CD14-positive monocyte (primary cell): ENCODE data around the gene FAM187B. TPM values are rescaled to one million over a fixed set of nuclear protein-coding genes. Genes with fewer than 3 reads are reported as not detected.

ENCODE experiments used
- DNase-seq, 3 donors: peaks; one replicate each; pipeline ENCODE4 v3.0.0-alpha.2; 2011 to 2022
- H2AFZ ChIP-seq: 2 replicates; pipeline ENCODE4 v1.6.0; 2012; ENCODE audit warnings: mild to moderate bottlenecking, low read depth, low read length, inconsistent platforms; ENCODE audit not compliant: insufficient read depth, poor library complexity, severe bottlenecking
- H3K27ac ChIP-seq, 2 donors: 1 replicate in 1 of 2; 2 replicates in 1 of 2; pipeline ENCODE4 v1.5.1; 2012 to 2013; ENCODE audit warnings: low read length in 2 of 2, control low read depth in 1 of 2, inconsistent platforms in 1 of 2, low read depth in 1 of 2, mild to moderate bottlenecking in 1 of 2
- H3K27me3 ChIP-seq, 2 donors: one replicate each; pipeline versions ENCODE4 v1.6.0 to v1.6.1; 2011 to 2013; ENCODE audit warnings: low read length in 2 of 2; ENCODE audit not compliant: control insufficient read depth in 2 of 2, insufficient read depth in 2 of 2
- H3K36me3 ChIP-seq, 2 donors: replicated peaks in 1 of 2; 1 replicate in 1 of 2; 2 replicates in 1 of 2; pipeline versions ENCODE4 v1.5.1 to v1.6.1; 2012 to 2013; ENCODE audit warnings: low read length in 2 of 2, control low read depth in 1 of 2, inconsistent platforms in 1 of 2, mild to moderate bottlenecking in 1 of 2; ENCODE audit not compliant: insufficient read depth in 2 of 2, control insufficient read depth in 1 of 2
- H3K4me1 ChIP-seq, 2 donors: 1 replicate in 1 of 2; 2 replicates in 1 of 2; pipeline versions ENCODE4 v1.5.1 to v1.6.1; 2012 to 2013; ENCODE audit warnings: low read length in 2 of 2, control low read depth in 1 of 2, inconsistent platforms in 1 of 2, mild to moderate bottlenecking in 1 of 2, moderate library complexity in 1 of 2; ENCODE audit not compliant: insufficient read depth in 2 of 2, control insufficient read depth in 1 of 2
- H3K4me2 ChIP-seq: replicated peaks from 2 replicates; pipeline ENCODE3; 2012; ENCODE audit warnings: low read length, moderate library complexity, mild to moderate bottlenecking; ENCODE audit not compliant: poor library complexity, severe bottlenecking; ENCODE audit errors: extremely low read depth
- H3K4me3 ChIP-seq, 3 experiments: fragments of 200-600 bp in 1 of 3; sonication (generic) in 1 of 3; replicated peaks in 1 of 3; 1 replicate in 2 of 3; 2 replicates in 1 of 3; pipeline ENCODE4 v1.5.1; 2011 to 2013; ENCODE audit warnings: low read length in 3 of 3, mild to moderate bottlenecking in 3 of 3, control low read depth in 2 of 3, low read depth in 2 of 3, inconsistent platforms in 1 of 3, moderate library complexity in 1 of 3
- H3K79me2 ChIP-seq: 2 replicates; pipeline ENCODE4 v1.6.0; 2012; ENCODE audit warnings: mild to moderate bottlenecking, control low read depth, inconsistent platforms, low read length, moderate library complexity; ENCODE audit not compliant: insufficient read depth
- H3K9ac ChIP-seq: 2 replicates; pipeline ENCODE4 v1.6.0; 2017; ENCODE audit warnings: low read length, mild to moderate bottlenecking; ENCODE audit not compliant: insufficient read depth, poor library complexity, severe bottlenecking
- H3K9me3 ChIP-seq, 2 donors: replicated peaks in 1 of 2; 1 replicate in 1 of 2; 2 replicates in 1 of 2; pipeline versions ENCODE4 v1.5.1 to v1.6.1; 2012 to 2013; ENCODE audit warnings: low read length in 2 of 2, control low read depth in 1 of 2; ENCODE audit not compliant: control insufficient read depth in 1 of 2, insufficient read depth in 1 of 2
- H4K20me1 ChIP-seq: 2 replicates; pipeline ENCODE4 v1.6.0; 2012; ENCODE audit warnings: mild to moderate bottlenecking, low read length, control low read depth, moderate library complexity; ENCODE audit not compliant: insufficient read depth
- H3K27ac Mint-ChIP-seq, 7 donors: one replicate each; pipeline ENCODE4 v1.8.0; 2020; ENCODE audit warnings: mild to moderate bottlenecking in 7 of 7, mixed read lengths in 7 of 7, moderate library complexity in 6 of 7, inconsistent platforms in 2 of 7
- H3K27me3 Mint-ChIP-seq, 3 donors: one replicate each; pipeline ENCODE4 v1.8.0; 2021 to 2022; ENCODE audit warnings: low read depth in 3 of 3, mild to moderate bottlenecking in 3 of 3, mixed read lengths in 3 of 3, moderate library complexity in 3 of 3, inconsistent platforms in 1 of 3
- H3K36me3 Mint-ChIP-seq, 2 donors: one replicate each; pipeline ENCODE4 v1.8.0; 2020; ENCODE audit warnings: mixed read lengths in 2 of 2, inconsistent platforms in 1 of 2, mild to moderate bottlenecking in 1 of 2
- H3K4me1 Mint-ChIP-seq: one replicate; pipeline ENCODE4 v1.8.0; 2020; ENCODE audit warnings: mild to moderate bottlenecking, mixed read lengths
- H3K4me3 Mint-ChIP-seq, 2 donors: one replicate each; pipeline ENCODE4 v1.8.0; 2020; ENCODE audit warnings: mild to moderate bottlenecking in 2 of 2, mixed read lengths in 2 of 2, moderate library complexity in 1 of 2
- H3K9me3 Mint-ChIP-seq, 7 donors: one replicate each; pipeline ENCODE4 v1.8.0; 2020 to 2022; ENCODE audit warnings: mixed read lengths in 7 of 7, mild to moderate bottlenecking in 6 of 7, moderate library complexity in 6 of 7, inconsistent platforms in 2 of 7
- WGBS: methylation state at CpG from one replicate; pipeline ENCODE4 v1.1.5; 2013; ENCODE audit warnings: missing lambda C conversion rate; ENCODE audit not compliant: insufficient coverage; 5-methylcytosine and 5-hydroxymethylcytosine counted together
- intact Hi-C, 2 donors: fragments of 100-400 bp; cut with micrococcal nuclease; formaldehyde crosslinking; loops; one replicate each; pipeline versions ENCODE4 v1.15.0 to v1.15.1; 2023
- polyA plus RNA-seq, 3 donors: library from polyadenylated mRNA; depleted of rRNA in 1 of 3; unstranded in 2 of 3; stranded (reverse) in 1 of 3; fragments of 300-500 nt in 2 of 3; fragments of >200 nt in 1 of 3; fragmentation: Illumina TruSeq in 2 of 3; gene quantifications; 1 replicate in 2 of 3; 2 replicates in 1 of 3; pipeline ENCODE4 v1.2.3, GENCODE V29; 2012 to 2021
- TF ChIP-seq, protein P1 (sequence below): fragments of 200-600 bp; IDR thresholded peaks from one replicate; pipeline ENCODE4 v1.8.0; 2022; ENCODE audit warnings: antibody characterized with exemption, mild to moderate bottlenecking

FAM187B gene
- polyA plus RNA-seq, 3 donors: not detected

DNA sequence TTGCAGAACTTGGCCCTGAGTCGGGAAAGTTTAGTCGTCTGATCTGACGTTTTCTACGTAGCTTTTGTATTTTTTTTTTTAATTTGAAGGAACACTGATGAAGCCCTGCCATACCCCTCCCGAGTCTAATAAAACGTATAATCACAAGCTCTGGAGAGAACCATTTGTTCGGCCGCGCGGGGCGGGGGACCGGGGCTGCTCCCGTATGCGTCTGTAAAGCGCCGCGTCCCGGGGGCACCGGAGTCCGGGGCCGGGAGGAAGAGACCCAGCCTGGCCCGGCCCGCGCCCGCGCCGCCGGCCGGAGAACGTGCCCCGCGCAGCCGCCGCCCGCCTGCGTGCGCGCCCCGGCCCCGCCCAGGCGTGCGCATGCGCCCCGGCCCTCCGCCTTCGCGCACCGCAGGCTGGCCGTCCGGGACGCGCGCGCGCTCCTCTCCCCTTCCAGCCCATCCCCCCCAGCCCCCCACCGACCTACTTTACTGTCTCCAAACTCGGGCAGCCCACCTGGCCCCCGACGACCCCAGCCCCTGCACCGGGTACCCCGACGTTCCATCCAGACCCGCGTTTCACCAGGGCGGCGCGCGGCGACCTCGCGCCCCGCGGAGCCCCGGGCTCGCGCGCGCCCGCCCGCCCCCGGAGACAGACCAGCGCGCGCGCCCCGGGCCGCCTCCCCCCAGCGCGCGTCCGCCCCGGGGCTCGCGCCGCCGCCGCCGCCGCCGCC, 39.4 kb upstream of the FAM187B start:
- Histone ChIP-seq H3K79me2 (peaks cover 30% of the 10 kb centered on the region), H3K36me3 (peaks cover 21 to 28% of the 10 kb centered on the region in 2 donors), H3K9ac (peak overlapping the region; percentile 87), H3K4me1 (peaks cover 62 to 72% of the 10 kb centered on the region in 2 donors), H3K4me3 (peak overlapping the region; percentile 76 to 96 (median 89)), H2AFZ (peak overlapping the region; percentile 91), H3K9me3 (no peaks in the 10 kb centered on the region), H3K27me3 (no peaks in the 10 kb centered on the region), H3K4me2 (peak overlapping the region; percentile 98), H3K27ac (peak overlapping the region; percentile 59 to 93), H4K20me1 (peaks cover 26% of the 10 kb centered on the region)
- peak overlapping the region; percentile 89 to 96 for H3K4me3 Mint-ChIP-seq
- TF ChIP-seq, protein P1, sequence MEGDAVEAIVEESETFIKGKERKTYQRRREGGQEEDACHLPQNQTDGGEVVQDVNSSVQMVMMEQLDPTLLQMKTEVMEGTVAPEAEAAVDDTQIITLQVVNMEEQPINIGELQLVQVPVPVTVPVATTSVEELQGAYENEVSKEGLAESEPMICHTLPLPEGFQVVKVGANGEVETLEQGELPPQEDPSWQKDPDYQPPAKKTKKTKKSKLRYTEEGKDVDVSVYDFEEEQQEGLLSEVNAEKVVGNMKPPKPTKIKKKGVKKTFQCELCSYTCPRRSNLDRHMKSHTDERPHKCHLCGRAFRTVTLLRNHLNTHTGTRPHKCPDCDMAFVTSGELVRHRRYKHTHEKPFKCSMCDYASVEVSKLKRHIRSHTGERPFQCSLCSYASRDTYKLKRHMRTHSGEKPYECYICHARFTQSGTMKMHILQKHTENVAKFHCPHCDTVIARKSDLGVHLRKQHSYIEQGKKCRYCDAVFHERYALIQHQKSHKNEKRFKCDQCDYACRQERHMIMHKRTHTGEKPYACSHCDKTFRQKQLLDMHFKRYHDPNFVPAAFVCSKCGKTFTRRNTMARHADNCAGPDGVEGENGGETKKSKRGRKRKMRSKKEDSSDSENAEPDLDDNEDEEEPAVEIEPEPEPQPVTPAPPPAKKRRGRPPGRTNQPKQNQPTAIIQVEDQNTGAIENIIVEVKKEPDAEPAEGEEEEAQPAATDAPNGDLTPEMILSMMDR: no peak
- peak overlapping the region; percentile 78 to 99 (median 95) for H3K27ac Mint-ChIP-seq
- WGBS: under 1% methylated on average over 83 of the region's 100 CpGs
- peaks cover 2 to 5% (median 5%) of the 10 kb centered on the region in 3 donors for H3K27me3 Mint-ChIP-seq
- peaks cover 57% of the 10 kb centered on the region for H3K4me1 Mint-ChIP-seq
- peaks cover 0 to 2% (median 0%) of the 10 kb centered on the region in 7 donors for H3K9me3 Mint-ChIP-seq
- DNase-seq: peak; percentile 70 to 82 (median 70)
- intact Hi-C loops: loop anchor here in 1 of 2 donors (5.0 to 10.0 kb wide), 3 partner anchors 46 to 126 kb away; partner anchors contain the start of gene FXYD7
- peaks cover 29 to 31% of the 10 kb centered on the region in 2 donors for H3K36me3 Mint-ChIP-seq

DNA sequence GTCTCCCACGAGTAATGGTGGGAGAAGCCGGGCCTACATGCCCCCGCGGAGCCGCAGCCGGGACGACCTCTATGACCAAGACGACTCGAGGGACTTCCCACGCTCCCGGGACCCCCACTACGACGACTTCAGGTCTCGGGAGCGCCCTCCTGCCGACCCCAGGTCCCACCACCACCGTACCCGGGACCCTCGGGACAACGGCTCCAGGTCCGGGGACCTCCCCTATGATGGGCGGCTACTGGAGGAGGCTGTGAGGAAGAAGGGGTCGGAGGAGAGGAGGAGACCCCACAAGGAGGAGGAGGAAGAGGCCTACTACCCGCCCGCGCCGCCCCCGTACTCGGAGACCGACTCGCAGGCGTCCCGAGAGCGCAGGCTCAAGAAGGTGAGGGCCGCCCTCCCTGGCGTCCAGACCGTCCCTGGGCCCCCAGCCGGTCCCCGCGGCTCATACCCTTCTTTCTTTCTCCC, 38.8 kb upstream of the FAM187B start:
- 0% methylated on average over 18 of the region's 40 CpGs for WGBS
- Histone ChIP-seq H3K27ac (peak overlapping the region; percentile 59 to 93), H3K79me2 (peaks cover 30% of the 10 kb centered on the region), H3K27me3 (peaks cover 0 to 2% of the 10 kb centered on the region in 2 donors), H2AFZ (peak overlapping the region; percentile 91), H3K4me1 (peaks cover 56 to 66% of the 10 kb centered on the region in 2 donors), H3K36me3 (peaks cover 21 to 24% of the 10 kb centered on the region in 2 donors), H3K9me3 (no peaks in the 10 kb centered on the region), H4K20me1 (peaks cover 20% of the 10 kb centered on the region), H3K4me2 (peak overlapping the region; percentile 98), H3K4me3 (peak overlapping the region; percentile 76 to 96 (median 89)), H3K9ac (peak overlapping the region; percentile 87)
- Mint-ChIP-seq H3K4me3 (peak overlapping the region; percentile 89 to 96), H3K27me3 (peaks cover 6 to 8% (median 8%) of the 10 kb centered on the region in 3 donors), H3K27ac (peak overlapping the region; percentile 83 to 99 (median 95)), H3K4me1 (peaks cover 51% of the 10 kb centered on the region), H3K36me3 (peaks cover 28 to 29% of the 10 kb centered on the region in 2 donors), H3K9me3 (peaks cover 0 to 2% (median 0%) of the 10 kb centered on the region in 7 donors)
- peak in 1 of 3 donors; percentile 26 for DNase-seq
- TF ChIP-seq, protein P1: no peak
- intact Hi-C loops: loop anchor here in 1 of 2 donors (5.0 to 10.0 kb wide), 3 partner anchors 45 to 125 kb away; partner anchors contain the start of gene FXYD7
